Fibroblast of skin of right biceps (primary cell): ENCODE measurements around the gene SIRT7.

Experiments used
- DNase-seq: peaks from one replicate; pipeline ENCODE4 v3.0.0-alpha.2; 2013

SIRT7 gene

GRCh38 chr17:81903896-81904599 lies 13.9 kb downstream of the SIRT7 start:
- DNase-seq, result no peak

DNA sequence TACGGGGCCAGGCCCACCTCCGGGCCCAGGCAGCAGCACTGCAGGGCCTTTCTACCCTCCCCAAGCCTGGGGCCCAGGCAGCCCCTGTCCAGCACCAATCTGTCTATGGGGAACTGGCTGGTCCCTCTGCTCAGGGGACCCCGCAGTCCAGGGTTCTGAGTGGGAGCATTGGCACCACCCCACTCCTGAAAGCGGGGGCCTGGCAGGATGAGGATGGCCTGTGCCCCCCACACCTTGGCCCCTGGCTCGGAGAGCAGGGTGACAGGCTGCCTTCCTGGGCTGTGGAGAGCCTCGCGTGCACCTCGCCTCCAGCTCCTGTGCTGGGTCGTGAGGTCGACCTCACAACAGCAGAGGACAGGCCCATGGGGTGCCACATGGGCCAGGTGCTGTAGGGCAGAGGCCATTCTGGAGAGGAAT lies 14.6 kb downstream of the SIRT7 start:
- no peak for DNase-seq

DNA sequence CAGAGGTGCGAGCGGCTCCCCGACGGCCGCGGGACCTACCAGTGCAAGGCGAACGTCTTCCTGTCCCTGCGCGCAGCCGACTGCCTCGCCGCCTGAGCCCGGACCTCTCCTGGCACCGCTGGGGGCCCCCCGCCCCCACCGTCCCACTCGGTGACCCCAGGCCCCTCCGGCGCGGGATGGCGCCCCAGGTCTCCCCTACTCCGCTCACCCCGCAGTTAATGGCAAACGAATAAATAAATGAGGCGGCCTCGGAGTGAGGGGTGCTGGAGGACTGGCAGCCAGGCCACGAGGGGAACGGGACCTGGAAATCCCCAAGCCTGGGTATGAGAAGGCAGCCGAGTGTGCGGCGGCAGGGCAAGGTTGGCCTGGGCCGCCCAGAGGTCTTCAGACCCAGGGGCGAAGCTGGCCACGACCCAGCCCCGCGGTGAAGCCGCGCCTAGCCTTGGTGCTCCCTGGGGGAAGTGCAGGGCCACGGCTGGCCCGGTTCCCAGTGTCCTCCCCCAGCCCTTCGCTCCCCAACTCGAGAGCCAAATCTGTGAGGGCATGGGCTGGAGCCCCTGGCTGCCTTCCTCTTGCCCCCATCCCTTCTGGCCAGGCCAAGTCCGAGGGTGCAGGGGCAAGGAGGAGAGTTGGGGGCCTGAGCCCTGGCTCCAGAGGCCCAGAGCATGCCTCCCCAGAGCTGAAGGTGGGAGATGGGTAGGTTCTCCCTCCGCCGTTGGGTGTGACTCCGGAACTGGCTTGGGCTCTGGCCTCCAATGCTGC lies 15.1 kb downstream of the SIRT7 start:
- DNase-seq, result no peak

- peak; percentile 17 for DNase-seq
Observed at GRCh38 chr17:81902023-81902652, 15.8 kb downstream of the SIRT7 start, which contains the start of gene NPB. TSS of gene NPB (plus strand) at chr17:81902238. CDS start at chr17:81902278, 40 bp downstream.

GRCh38 chr17:81901167-81902022 lies 16.6 kb downstream of the SIRT7 start:
- no peak for DNase-seq

DNA sequence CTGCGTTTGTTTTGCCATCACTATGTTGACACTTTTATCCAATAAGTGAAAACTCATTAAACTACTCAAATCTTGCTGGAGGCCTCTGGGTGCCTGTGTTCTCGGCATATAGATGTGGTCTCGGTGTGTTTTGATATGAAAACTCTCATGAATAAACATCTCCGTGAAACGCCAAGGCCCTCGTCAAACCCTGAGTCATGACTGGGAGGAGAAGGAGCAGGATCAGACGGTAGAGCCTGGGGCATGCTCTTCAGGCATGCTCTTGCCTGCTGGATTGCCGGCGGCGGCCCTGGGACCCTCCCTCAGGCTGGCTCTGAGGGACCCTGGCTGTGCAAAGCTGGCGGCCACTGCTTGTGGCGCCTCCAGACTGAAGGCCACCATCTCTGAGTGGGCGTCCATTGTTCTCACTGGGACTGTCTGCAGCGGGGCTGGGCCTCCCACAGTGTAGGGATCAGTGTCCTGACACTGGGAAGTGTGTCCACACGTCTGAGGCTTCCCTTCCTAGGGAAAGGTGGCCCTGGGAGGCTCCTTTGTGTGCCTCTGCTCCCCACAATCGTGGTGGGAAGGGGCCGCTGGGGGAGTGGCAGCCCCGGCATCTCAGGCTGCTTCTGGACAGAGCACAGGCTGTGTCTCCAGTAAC lies 17.7 kb downstream of the SIRT7 start:
- DNase-seq, result no peak

GRCh38 chr17:81899514-81900166 lies 18.3 kb downstream of the SIRT7 start:
- DNase-seq, result no peak

GRCh38 chr17:81898885-81899284 lies 19.1 kb downstream of the SIRT7 start:
- no peak for DNase-seq

- DNase-seq, result peak; percentile 96
Observed at GRCh38 chr17:81898029-81898866, 19.7 kb downstream of the SIRT7 start.

GRCh38 chr17:81895400-81895799 lies 22.6 kb downstream of the SIRT7 start:
- no peak for DNase-seq

- DNase-seq, result no peak
Observed at GRCh38 chr17:81891303-81891552, 26.7 kb downstream of the SIRT7 start.

DNA sequence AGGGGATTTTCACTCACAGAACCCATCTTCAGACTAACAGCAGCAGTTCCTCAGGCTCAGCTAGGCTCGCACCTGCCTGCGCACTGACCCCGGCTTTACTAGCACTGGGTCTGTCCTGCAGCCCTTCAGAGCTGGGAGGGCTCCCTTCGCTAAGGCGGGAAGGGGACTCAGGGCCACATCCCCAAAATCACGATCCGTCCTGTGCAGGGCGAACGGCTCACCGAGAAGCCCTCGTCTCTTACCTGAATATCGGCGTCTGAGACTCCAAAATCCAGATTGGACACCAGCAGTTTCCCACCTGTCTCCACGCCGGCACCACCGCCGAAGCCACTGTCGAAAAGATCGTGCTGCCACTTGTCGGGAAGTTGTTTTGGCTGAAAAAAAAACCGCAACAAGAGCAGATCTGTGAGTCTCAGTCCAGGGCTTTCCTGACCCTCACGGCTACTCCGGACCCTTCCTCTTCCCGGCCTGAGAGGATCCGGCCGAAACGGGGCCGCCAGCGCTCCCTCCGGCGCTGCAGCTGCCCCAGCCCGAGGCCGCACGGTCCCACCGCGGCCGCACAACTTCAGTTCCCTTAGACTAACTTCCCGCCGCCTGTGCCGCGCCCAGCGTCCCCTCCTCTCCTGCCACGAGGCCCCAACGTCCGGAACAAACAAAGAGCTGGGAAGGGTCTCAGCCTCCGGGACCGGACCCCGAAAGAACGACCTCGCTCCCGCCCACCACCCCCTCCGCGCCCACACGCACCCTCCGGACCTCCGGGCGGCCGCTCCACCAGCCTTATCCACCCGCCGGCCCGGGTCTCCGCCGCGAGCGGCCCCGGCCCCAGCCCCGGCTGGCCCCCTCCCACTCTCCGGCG lies 27.3 kb downstream of the SIRT7 start:
- no peak for DNase-seq

DNA sequence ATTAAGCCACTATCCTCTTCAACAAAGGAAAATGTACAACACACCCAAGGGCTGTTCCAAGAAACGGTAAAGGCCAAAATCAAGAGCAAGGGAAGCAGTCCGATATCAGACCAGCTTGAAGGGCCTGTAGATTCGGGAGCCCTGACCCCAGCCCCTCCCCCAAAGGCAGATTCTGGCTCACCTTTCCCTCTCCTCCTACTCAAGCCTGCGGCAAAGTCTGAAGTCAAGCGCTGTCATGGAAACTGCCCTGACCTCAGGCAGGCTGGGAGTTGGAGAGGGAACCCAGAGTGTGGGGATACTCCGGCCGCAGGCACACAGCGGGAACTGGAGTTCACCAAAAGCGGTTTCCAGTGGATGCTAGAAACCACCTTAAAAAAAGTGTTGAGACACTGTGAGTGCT lies 28.4 kb downstream of the SIRT7 start:
- DNase-seq, result no peak

GRCh38 chr17:81888988-81889595 lies 28.9 kb downstream of the SIRT7 start:
- DNase-seq, result no peak

- no peak for DNase-seq
Observed at GRCh38 chr17:81888105-81888987, 29.6 kb downstream of the SIRT7 start.

- DNase-seq, result peak; percentile 15
Observed at GRCh38 chr17:81885869-81886548, 32.0 kb downstream of the SIRT7 start.

GRCh38 chr17:81885454-81885853 lies 32.5 kb downstream of the SIRT7 start:
- DNase-seq, result no peak

DNA sequence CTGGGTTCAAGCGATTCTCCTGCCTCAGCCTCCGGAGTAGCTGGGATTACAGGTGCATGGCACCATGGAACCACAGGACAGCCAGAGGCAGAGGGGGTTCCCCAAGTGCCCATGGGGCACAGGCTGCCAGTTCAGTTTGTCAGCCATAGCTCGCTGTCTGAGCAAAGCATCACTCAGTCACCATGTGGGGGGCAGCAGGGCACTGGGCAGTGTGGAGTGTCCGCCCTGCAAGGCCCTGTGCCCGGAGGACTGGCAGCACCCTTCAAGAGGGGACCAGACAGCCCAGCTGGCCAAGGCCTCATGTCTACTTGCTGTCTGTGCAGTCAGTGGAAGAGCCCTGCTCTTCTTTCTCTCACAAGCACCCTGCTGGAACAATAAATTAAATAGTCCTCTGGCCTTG lies 33.0 kb downstream of the SIRT7 start:
- DNase-seq, result no peak
